HG02623 (cell line): ENCODE results near the gene TLR8.
"Not testable (repeated sequence)": the region's sequence is repeated elsewhere in the genome, so short reads cannot be mapped to it uniquely, and the experiment has no call there.

ENCODE experiments used
- ATAC-seq: cut with Tn5 transposase; IDR thresholded peaks from one replicate; pipeline ENCODE4 v1.9.1; 2021; ENCODE audit warnings: moderate library complexity; ENCODE audit not compliant: unreplicated experiment

Gene TLR8

DNA sequence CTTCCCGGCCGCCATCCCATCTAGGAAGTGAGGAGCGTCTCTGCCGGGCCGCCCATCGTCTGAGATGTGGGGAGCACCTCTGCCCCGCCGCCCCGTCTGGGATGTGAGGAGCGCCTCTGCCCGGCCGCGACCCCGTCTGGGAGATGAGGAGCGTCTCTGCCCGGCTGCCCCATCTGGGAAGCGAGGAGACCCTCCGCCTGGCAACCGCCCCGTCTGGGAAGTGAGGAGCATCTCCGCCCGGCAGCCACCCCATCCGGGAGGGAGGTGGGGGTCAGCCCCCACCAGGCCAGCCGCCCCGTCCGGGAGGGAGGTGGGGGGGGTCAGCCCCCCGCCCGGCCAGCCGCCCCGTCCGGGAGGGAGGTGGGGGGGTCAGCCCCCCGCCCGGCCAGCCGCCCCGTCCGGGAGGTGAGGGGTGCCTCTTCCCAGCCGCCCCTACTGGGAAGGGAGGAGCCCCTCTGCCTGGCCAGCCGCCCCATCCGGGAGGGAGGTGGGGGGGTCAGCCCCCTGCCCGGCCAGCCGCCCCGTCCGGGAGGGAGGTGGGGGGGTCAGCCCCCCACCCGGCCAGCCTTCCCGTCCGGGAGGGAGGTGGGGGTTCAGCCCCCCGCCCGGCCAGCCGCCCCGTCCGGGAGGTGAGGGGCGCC is 56.9 kb downstream of the TLR8 start:
- not testable (repeated sequence) for ATAC-seq

DNA sequence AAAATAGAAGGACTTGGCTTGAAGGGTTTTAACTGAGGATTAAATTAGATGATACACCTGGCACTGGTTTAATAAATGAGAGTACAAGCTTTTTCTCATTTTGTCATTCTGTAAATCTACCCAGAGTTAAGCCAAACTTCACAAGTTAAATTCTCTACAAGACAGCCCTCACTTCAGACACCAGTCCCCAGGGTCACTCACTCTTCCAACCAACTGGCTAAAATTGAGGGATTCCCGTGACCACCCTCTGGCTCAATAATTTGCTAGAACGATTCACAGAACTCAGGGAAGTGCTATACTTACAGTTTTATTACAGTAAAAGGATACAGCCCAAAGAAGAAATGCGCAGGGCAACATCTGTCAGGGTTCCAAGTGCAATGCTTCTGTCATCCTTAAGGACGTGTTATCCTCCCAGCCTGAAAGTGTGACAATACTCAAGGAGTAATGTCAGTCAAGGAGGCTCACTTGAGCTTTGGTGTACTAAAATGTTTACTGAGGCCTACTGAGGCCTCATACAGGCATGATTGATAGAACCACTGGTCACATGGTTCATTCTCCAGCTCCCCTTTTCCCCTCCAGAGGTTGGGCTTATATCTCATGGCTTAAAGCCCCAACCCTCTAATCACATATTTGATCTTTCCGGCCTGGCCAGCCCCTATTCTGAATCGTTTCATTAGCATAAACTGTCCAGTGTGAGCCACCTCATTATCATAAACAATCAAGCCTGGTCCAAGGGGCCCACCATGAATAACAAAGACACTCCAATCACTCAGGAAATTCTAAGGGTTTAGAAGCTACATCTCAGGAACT is 58.9 kb downstream of the TLR8 start:
- ATAC-seq, result no peak

DNA sequence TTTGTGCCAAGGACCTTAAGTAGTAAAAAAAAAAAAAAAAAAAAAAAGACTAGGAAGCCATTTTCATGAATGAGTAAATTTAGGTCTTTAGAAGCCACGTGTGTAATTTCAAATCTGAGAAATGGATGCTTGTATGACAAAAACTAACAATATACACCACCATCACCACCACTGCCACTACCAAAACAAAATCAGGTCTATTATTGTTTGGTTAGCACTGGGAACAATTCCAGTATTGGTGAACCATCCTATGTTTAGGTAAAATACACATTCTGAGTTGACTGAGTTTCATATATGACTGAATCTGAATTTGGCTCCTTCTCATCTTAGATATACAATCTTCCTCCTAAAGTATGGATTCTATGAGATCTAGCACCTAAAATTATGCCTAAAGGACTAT is 59.7 kb downstream of the TLR8 start:
- no peak for ATAC-seq

DNA sequence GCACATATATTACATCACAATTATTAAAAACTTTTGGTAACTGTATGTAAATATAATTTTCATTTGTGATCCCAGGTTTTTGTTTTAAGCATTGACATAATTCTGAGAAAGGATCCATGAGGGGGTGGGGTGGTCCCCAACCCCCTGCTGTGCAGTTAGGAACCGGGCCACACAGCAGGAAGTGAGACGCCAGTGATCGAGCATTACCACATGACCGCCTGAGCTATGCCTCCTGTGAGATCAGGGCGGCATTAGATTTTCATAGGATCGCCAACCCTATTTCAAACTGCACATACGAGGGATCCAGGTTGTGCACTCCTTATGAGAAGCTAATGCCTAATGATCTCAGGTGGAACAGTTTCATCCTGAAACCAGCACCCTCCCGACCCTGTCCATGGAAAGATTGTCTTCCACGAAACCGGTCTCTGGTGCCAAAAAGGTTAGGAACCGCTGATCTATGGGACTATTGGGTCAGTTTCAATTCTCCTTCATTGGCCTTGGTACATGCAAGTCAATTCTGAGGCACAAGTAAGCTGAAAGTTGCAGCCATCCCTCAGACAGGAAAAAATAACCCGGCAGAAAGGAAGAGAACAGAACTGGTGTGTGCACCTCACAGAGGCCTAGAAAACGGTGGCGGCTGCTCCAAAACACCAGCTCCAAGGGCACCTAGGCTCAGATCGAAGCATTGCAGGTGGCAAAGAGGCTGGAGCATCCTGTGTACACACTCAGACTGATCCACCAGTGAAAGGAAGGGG is 61.5 kb downstream of the TLR8 start:
- ATAC-seq, result no peak

DNA sequence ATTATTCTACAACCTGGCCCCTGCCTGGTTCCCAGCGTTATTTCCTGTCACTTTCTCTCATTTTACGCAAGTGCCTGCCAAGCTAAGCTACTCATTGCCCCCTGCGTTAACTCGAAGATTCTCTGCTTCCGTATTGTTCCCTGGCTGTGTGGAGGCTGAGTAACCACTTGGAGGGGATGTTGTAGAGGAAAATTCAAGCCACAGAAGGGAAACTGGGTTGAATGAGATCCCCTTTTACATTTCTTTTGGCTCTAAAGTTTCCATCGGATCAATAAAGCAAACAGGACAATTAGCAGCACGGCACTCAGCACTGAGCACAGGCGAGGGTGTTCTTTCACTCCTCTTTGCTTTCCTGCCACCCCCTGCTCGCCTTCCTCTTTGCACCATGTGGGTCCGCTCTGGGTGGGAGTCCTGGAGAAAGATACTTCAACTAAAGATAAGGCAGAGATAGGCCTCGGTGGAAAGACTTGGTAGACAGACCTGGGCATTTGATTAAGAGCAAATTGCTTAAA is 64.3 kb downstream of the TLR8 start:
- ATAC-seq, result no peak

DNA sequence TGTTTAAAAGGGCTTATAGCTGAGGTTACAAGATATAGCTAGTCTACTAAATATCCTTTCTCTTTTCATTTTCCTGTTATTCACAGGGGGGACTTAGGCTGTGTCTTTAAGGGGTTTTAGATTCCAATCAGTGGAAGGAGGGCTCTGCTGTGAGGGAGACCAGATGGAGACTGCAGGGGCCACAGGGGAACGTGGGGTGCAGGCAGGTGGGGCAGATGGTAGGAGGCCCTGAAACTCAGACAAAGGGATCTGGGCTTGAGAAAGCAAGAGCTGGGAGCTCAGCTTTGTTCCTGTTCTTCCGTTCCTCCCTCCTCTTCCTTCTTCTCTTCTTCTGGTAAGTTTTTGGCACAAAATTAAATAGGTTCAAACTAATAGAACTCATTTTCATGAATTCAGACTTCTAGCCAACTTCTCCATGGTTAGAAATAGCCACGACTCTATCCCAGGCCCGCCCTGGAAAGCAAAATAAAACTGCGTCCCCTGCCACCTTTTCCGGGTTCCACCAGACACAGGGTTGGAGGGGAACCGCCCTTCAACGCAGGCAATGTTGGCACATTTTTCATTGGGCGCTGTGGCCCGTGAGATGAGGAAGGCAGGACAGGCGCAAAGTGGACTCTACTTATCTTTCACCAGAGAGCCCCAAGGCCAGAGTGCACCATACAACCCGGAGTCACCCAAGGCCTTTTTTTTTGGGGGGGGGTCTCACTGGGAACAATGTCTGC is 65.0 kb downstream of the TLR8 start:
- no peak for ATAC-seq

DNA sequence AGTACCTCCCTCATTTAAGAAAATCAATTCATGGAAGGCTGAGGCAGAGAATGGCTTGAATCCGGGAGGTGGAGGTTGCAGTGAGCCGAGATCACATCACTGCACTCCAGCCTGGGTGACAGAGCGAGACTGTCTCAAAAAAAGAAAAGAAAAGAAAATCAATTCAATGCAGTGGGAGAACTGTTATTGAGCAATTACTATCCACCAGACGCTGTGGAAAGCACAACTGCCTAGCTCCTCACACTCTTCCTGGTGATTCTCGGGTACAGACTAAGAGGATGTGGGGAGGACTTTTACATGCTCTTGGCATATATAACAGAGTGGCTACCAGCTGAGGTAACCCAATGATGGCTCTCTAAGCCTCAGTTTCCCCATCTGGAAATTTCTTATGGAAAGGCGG is 65.8 kb downstream of the TLR8 start:
- ATAC-seq, result no peak
